Cardiac ventricle fibroblast (primary cell): ENCODE results near the gene MEIS1. TPM values are rescaled to one million over a fixed set of nuclear protein-coding genes. Genes with fewer than 3 reads are reported as not detected.

Experiments
- total RNA-seq: library from RNA; depleted of rRNA; stranded (reverse); fragments of >200 nt; gene quantifications from 2 replicates; pipeline ENCODE4 v1.2.3, GENCODE V29; 2015

MEIS1 gene
- total RNA-seq: 8.1 and 13.7 TPM in 2 replicates

DNA sequence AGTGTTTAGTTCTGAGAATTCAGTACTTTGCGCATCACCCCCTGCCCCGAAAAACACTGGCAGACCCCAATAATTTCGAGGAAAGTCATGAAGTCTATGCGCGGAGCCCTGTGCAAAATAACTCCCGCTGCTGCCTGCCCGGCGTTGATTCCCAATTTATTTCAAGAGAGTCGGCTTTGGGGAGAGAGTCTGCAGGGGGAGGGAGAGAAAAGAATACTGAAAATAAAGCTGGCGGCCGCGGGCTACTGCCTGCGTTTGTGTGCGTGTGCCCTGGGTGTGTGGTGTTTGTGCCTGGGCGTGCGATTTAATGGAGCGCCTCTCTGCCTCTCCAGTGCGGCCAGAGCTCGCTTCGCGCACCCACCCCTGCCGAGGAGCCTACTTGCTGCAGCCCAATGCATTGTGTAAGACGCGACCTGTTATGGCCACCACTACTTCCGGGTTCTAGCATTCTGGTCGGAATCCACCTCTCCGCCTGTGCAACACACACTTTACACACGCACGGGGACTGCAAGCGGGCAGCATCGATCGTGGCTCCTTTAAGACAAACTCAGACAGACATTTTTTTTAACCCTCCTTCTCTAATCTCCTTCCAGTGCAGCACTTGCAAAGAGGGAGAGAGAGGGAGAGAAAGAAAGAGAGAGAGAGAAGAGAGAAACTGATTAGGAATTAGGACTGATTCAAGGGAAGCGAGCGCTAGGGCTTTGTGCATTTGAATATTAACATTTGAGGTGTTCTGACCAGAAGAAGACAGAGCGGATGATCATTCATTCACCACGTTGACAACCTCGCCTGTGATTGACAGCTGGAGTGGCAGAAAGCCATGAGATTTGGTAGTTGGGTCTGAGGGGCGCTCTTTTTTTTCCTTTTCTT, at the start of gene MEIS1:
TSS of gene MEIS1 (plus strand) at position 447 of the 870 bp plus-strand sequence. CDS start 732 bp downstream, outside the sequence.

